Heart right ventricle (tissue), 16 donors: ENCODE results near the gene CA5B. TPM values are rescaled to one million over a fixed set of nuclear protein-coding genes. Genes with fewer than 3 reads are reported as not detected.

Experiments
- ATAC-seq, 8 donors: fragments of 200-7000 bp; cut with Tn5 transposase; one replicate each; pipeline ENCODE4 v1.9.1; 2020; ENCODE audit warnings: mild to moderate bottlenecking in 8 of 8, moderate library complexity in 8 of 8, moderate number of reproducible peaks in 1 of 8
- DNase-seq, 2 donors: peaks; one replicate each; pipeline ENCODE4 v3.0.0-alpha.2; 2020
- H3K27ac ChIP-seq, 10 donors: fragments of 200-600 bp; sonication (generic) in 2 of 10; one replicate each; pipeline versions ENCODE4 v1.5.0 to v1.8.0; 2020 to 2022; ENCODE audit warnings: mild to moderate bottlenecking in 3 of 10
- H3K27me3 ChIP-seq, 7 donors: fragments of 200-600 bp; one replicate each; pipeline ENCODE4 v1.8.0; 2021 to 2022; ENCODE audit warnings: mild to moderate bottlenecking in 2 of 7
- H3K36me3 ChIP-seq, 9 donors: fragments of 200-600 bp; sonication (generic) in 1 of 9; one replicate each; pipeline versions ENCODE4 v1.5.0 to v1.8.0; 2020 to 2022; ENCODE audit warnings: mild to moderate bottlenecking in 2 of 9
- H3K4me1 ChIP-seq, 9 donors: fragments of 200-600 bp; sonication (generic) in 1 of 9; one replicate each; pipeline versions ENCODE4 v1.5.0 to v1.8.0; 2020 to 2022; ENCODE audit warnings: mild to moderate bottlenecking in 4 of 9
- H3K4me3 ChIP-seq, 10 donors: fragments of 200-600 bp; sonication (generic) in 2 of 10; one replicate each; pipeline versions ENCODE4 v1.5.0 to v1.8.0; 2020 to 2022; ENCODE audit warnings: mild to moderate bottlenecking in 7 of 10, moderate library complexity in 2 of 10
- H3K9me3 ChIP-seq, 11 donors: fragments of 200-600 bp in 10 of 11; sonication (generic) in 2 of 11; one replicate each; pipeline versions ENCODE4 v1.5.0 to v1.8.0; 2013 to 2022; ENCODE audit warnings: mild to moderate bottlenecking in 2 of 11, control low read depth in 1 of 11, moderate library complexity in 1 of 11
- WGBS, 2 donors: extraction: QIAGEN DNeasy Blood & Tissue Kit; methylation state at CpG; one replicate each; pipeline ENCODE4 v1.1.7; 2013; ENCODE audit warnings: inconsistent platforms in 1 of 2; 5-methylcytosine and 5-hydroxymethylcytosine counted together
- intact Hi-C, 10 donors: fragments of 100-400 bp; cut with DNase I; formaldehyde crosslinking; loops; one replicate each; pipeline versions ENCODE4 v1.11.1 to v1.14.2; 2022
- polyA plus RNA-seq, 2 donors: library from polyadenylated mRNA; stranded (reverse); fragments of 200-250 nt; gene quantifications; one replicate each; pipeline ENCODE4 v1.2.3, GENCODE V29; 2013
- total RNA-seq, 10 donors: library from RNA; stranded (reverse); fragmentation: NEBNext Ultra II Directional in 3 of 10; extraction: Animal tissue kit (Norgen Biotek cat#: 25700) in 3 of 10; gene quantifications; one replicate each; pipeline versions ENCODE4 v1.2.1 to v1.2.4, GENCODE V29; 2021 to 2023
- TF ChIP-seq, protein P1 (sequence below), 9 donors: fragments of 200-600 bp; sonication (generic) in 2 of 9; IDR thresholded peaks; one replicate each; pipeline versions ENCODE4 v1.5.0 to v1.8.0; 2021 to 2022; ENCODE audit warnings: antibody characterized with exemption in 9 of 9, mild to moderate bottlenecking in 5 of 9, moderate library complexity in 1 of 9
- donor health status: Arrhythmogenic right ventricular cardiomyopathy.
- donor health status: ischemic (EF 13 %, LVEDD 7.1; RV severe dilation, severe dysfunction).
- donor health status: healthy with polysubstance abuse.
- donor health status: DM: no; HTN: yes; CAD: no.
- donor health status: DM: no; HTN: no; CAD: no.
- donor health status: ischemic (EF 25% LVEDD 6.9; RV normal size, moderate dysfunction).
- donor health status: ischemic (EF 25% LVEDD 5.7; RV mildly dilated, moderate dysfunction).
- donor health status: healthy.
- donor health status: DM: yes; HTN: yes; CAD: no.
- donor health status: Ischemic cardiomyopathy.
- donor health status: ischemic (EF 35%, LVEDD 5.7; RV mildly dilated, moderate dysfunction).
- donor health status: nonischemic (EF 11% LVEDD 7.7; RV severe dilation, severe dysfunction).
- donor health status: DM: yes; HTN: yes; CAD: no.
- donor health status: PGD.
- donor health status: ischemic (EF 29% LVEDD 5.4; RV normal size, mild dysfunction).
- donor health status: nonischemic (EF 23%, LVEDD 6.1; RV moderate dilation, normal function).

Gene CA5B
- total and polyA plus RNA-seq, 12 donors, result 0.77 to 4.9 (median 3.2) TPM

GRCh38 chrX:15786915-15787314, 48.8 kb downstream of the CA5B start:
- TF ChIP-seq, protein P1, sequence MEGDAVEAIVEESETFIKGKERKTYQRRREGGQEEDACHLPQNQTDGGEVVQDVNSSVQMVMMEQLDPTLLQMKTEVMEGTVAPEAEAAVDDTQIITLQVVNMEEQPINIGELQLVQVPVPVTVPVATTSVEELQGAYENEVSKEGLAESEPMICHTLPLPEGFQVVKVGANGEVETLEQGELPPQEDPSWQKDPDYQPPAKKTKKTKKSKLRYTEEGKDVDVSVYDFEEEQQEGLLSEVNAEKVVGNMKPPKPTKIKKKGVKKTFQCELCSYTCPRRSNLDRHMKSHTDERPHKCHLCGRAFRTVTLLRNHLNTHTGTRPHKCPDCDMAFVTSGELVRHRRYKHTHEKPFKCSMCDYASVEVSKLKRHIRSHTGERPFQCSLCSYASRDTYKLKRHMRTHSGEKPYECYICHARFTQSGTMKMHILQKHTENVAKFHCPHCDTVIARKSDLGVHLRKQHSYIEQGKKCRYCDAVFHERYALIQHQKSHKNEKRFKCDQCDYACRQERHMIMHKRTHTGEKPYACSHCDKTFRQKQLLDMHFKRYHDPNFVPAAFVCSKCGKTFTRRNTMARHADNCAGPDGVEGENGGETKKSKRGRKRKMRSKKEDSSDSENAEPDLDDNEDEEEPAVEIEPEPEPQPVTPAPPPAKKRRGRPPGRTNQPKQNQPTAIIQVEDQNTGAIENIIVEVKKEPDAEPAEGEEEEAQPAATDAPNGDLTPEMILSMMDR (IDR thresholded peaks at IDR 0.05), result no peak
- H3K36me3 ChIP-seq, result peaks cover 0 to 29% (median 0%) of the 10 kb centered on the region in 9 donors
- ATAC-seq (no peak), DNase-seq (no peak)
- no peak overlapping the region for H3K27ac ChIP-seq
- H3K4me1 ChIP-seq, result peaks cover 0 to 19% (median 9%) of the 10 kb centered on the region in 9 donors
- no peak overlapping the region for H3K4me3 ChIP-seq
- WGBS, 2 donors, result 71 to 80% methylated on average over 3 of the region's 3 CpGs
- intact Hi-C loops, result no loop called here
- H3K9me3 ChIP-seq, result no peaks in the 10 kb centered on the region
- H3K27me3 ChIP-seq, result no peaks in the 10 kb centered on the region

GRCh38 chrX:15789979-15790768, 52.1 kb downstream of the CA5B start, which contains the start of gene ZRSR2:
TSS of gene ZRSR2 (plus strand) at chrX:15790484. CDS start at chrX:15790496, 12 bp downstream.
- Histone ChIP-seq H3K9me3 (no peaks in the 10 kb centered on the region), H3K4me1 (peaks cover 0 to 30% (median 9%) of the 10 kb centered on the region in 9 donors), H3K27me3 (no peaks in the 10 kb centered on the region), H3K36me3 (peaks cover 0 to 26% (median 0%) of the 10 kb centered on the region in 9 donors), H3K27ac (peak within 1 kb of the TSS in 9 of 10 donors; percentile 59 to 92 (median 79)), H3K4me3 (peak within 1 kb of the TSS; percentile 48 to 86 (median 75))
- ATAC-seq, result peak; percentile 97 to 99 (median 98)
- DNase-seq, result peak; percentile 77 to 78
- 1% methylated on average over 54 to 55 of the region's 55 CpGs for WGBS, 2 donors
- intact Hi-C loops, result loop anchor here in 1 of 10 donors (10.0 kb wide), 1 partner anchor 105 kb away; no protein-coding TSS in a partner anchor
- TF ChIP-seq, protein P1 (IDR thresholded peaks at IDR 0.05), result peak in 1 of 9 donors; percentile 9

DNA sequence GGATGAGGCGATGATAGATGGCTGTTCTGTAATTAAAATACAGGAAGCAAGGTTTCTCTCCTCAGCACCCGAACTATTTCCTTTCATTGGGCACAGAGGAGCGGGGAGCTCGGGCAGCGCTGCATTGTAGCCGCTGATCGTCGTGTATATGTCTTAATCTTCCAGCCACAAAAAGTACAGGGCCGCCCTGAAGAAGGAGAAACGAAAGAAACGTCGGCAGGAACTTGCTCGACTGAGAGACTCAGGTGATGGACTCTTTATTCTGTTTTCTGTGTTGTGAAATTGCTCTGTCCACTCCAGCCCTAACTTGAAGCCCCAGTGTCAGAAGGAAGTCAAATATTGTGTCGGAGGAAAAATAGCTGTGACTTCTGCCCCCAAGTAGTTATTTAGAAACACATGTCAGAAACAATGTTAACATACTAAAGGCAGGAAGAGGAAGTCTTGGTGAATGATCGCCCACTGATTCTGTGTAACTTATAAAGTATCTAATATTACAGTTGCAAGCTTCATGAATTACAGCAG, 52.8 kb downstream of the CA5B start:
- Histone ChIP-seq H3K27ac (peak overlapping the region in 9 of 10 donors; percentile 59 to 92 (median 79)), H3K36me3 (peaks cover 0 to 28% (median 0%) of the 10 kb centered on the region in 9 donors), H3K4me3 (peak overlapping the region; percentile 48 to 86 (median 75)), H3K27me3 (no peaks in the 10 kb centered on the region), H3K9me3 (no peaks in the 10 kb centered on the region), H3K4me1 (peaks cover 0 to 30% (median 9%) of the 10 kb centered on the region in 9 donors)
- DNase-seq, result no peak
- 1 to 2% methylated on average over 15 of the region's 15 CpGs for WGBS, 2 donors
- peak in 6 of 8 donors; percentile 9 to 57 (median 36) for ATAC-seq
- intact Hi-C loops, result loop anchor here in 1 of 10 donors (10.0 kb wide), 1 partner anchor 106 kb away; no protein-coding TSS in a partner anchor
- TF ChIP-seq, protein P1 (IDR thresholded peaks at IDR 0.05), result no peak

DNA sequence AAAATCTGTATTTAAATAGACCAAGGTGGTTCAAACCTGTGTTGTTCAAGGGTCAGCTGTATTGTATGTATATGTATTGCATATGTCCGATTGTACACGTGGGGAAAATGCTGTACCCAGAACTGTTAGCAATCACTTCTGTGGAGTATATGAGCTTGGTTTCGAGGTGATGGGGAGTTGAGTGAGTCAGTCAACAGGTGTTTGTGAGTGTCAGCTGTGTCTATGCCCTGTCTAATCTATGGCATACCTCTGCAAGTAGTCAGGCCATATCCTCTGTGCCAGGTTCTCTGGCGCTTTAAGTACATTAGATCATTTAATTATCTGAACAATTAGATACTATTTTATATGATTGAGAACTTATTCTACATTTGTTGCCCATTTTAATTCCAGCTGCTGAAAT, 59.6 kb downstream of the CA5B start:
- Histone ChIP-seq H3K4me1 (peaks cover 0 to 11% (median 0%) of the 10 kb centered on the region in 9 donors), H3K36me3 (peaks cover 0 to 79% (median 0%) of the 10 kb centered on the region in 9 donors), H3K27ac (no peak overlapping the region), H3K27me3 (no peaks in the 10 kb centered on the region), H3K4me3 (no peak overlapping the region), H3K9me3 (no peaks in the 10 kb centered on the region)
- intact Hi-C loops, result loop anchor here in 1 of 10 donors (10.0 kb wide), 1 partner anchor 113 kb away; no protein-coding TSS in a partner anchor
- DNase-seq (no peak), ATAC-seq (no peak)
- 68 to 74% methylated on average over 4 of the region's 4 CpGs for WGBS, 2 donors
- TF ChIP-seq, protein P1 (IDR thresholded peaks at IDR 0.05), result no peak
